GM18867 (cell line): ENCODE results near the gene TUT7.
"Not testable (repeated sequence)": the region's sequence is repeated elsewhere in the genome, so short reads cannot be mapped to it uniquely, and the experiment has no call there.

Experiments
- ATAC-seq: cut with Tn5 transposase; IDR thresholded peaks from one replicate; pipeline ENCODE4 v1.9.1; 2021; ENCODE audit warnings: mild to moderate bottlenecking, moderate library complexity; ENCODE audit not compliant: unreplicated experiment

TUT7 gene, protein sequence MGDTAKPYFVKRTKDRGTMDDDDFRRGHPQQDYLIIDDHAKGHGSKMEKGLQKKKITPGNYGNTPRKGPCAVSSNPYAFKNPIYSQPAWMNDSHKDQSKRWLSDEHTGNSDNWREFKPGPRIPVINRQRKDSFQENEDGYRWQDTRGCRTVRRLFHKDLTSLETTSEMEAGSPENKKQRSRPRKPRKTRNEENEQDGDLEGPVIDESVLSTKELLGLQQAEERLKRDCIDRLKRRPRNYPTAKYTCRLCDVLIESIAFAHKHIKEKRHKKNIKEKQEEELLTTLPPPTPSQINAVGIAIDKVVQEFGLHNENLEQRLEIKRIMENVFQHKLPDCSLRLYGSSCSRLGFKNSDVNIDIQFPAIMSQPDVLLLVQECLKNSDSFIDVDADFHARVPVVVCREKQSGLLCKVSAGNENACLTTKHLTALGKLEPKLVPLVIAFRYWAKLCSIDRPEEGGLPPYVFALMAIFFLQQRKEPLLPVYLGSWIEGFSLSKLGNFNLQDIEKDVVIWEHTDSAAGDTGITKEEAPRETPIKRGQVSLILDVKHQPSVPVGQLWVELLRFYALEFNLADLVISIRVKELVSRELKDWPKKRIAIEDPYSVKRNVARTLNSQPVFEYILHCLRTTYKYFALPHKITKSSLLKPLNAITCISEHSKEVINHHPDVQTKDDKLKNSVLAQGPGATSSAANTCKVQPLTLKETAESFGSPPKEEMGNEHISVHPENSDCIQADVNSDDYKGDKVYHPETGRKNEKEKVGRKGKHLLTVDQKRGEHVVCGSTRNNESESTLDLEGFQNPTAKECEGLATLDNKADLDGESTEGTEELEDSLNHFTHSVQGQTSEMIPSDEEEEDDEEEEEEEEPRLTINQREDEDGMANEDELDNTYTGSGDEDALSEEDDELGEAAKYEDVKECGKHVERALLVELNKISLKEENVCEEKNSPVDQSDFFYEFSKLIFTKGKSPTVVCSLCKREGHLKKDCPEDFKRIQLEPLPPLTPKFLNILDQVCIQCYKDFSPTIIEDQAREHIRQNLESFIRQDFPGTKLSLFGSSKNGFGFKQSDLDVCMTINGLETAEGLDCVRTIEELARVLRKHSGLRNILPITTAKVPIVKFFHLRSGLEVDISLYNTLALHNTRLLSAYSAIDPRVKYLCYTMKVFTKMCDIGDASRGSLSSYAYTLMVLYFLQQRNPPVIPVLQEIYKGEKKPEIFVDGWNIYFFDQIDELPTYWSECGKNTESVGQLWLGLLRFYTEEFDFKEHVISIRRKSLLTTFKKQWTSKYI (N-terminal part only)

GRCh38 chr9:86354011-86354817, at the start of gene TUT7:
Gene TUT7 (minus strand): TSS chr9:86354410. CDS start chr9:86353199, 1,211 bp downstream.
- peak; percentile 83 for ATAC-seq

DNA sequence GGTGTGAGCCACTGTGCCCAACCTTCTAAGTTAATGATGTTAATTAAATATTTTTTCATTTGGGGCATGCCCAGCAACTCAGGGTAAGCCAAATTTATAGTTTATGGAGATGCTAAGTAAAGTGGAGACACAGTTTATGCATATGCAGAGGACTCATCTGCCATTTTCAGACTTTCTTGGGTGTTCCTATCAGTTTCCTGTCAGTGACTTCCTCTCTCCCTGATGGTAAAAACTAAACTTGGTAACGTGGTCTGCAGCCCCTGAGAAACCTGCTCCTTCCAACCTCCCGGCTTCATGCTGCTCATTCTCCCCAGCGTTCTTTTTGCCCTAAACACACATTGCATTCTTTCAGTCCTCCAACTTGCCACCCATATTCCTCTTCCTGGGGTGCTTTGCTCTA, 48.4 kb upstream of the TUT7 start:
- ATAC-seq: no peak

GRCh38 chr9:86396412-86396811, 42.2 kb upstream of the TUT7 start:
- ATAC-seq: no peak

GRCh38 chr9:86390184-86390583, 36.0 kb upstream of the TUT7 start:
- not testable (repeated sequence) for ATAC-seq

- ATAC-seq: no peak
Measured at GRCh38 chr9:86389628-86390027, 35.4 kb upstream of the TUT7 start.

DNA sequence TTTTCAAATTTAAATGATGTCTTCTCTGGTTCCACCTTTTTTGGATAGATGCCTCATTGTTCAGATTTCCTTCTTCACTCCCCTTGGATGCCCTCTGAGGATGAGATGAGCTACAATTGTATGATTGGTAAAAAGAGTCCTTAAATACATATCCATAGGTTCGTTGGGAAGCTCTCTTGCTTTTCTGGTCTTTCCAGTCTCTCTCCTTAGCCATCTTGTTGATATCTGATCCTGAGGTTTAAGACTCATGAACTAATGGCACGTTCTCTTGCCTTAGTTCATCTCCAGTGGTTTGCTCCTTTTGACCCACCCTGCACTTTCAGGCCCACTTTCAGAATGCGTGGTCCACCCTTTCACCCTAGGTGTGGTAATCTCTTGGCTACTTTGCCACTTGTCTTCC, 33.2 kb upstream of the TUT7 start:
- ATAC-seq: no peak

- not testable (repeated sequence) for ATAC-seq
Measured at GRCh38 chr9:86383000-86383399, 28.8 kb upstream of the TUT7 start.

DNA sequence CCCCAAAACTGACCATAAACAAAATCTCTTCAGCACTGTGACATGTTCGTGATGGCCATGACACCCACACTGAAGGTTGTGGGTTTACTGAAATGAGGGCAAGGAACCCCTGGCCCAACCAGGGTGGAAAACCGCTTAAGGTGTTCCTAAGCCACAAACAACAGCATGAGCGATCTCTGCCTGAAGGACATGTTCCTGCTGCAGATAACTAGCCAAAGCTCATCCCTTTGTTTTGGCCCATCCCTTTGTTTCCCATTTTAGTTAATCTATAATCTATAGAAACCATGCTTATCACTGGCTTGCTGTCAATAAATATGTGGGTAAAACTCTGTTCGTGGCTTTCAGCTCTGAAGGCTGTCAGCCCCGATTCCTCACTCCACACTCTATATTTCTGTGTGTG, 21.8 kb upstream of the TUT7 start:
- no peak for ATAC-seq

GRCh38 chr9:86369810-86370209, 15.6 kb upstream of the TUT7 start:
- no peak for ATAC-seq

DNA sequence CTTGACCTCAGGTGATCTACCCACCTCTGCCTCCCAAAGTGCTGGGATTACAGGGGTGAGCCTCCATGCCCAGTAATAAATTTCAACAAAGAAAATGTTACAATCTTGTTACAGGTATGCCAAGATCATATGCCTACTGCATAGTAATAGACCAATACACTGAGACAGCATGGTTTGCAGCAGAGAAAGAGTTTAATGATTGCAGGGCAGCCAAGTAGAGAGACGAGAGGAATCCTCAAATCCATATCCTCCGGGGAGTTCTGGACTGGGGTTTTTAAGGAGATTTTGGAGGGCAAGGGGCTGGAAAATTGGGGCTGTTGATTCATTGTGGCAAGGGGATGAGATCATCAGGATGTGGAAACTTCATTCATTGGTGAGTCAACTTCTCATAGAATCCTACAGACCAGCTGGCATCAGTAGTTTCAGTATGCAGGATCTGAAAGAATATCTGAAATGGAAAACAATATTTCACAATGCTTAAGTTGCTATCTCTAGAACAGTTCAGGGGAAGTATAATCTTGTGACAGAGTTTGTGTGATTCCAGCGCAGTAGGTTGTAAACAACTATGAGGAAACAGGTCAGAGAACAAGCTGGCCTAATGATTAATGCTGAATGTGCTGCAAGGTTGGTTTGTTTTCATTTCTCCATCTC, 14.8 kb upstream of the TUT7 start:
- no peak for ATAC-seq

DNA sequence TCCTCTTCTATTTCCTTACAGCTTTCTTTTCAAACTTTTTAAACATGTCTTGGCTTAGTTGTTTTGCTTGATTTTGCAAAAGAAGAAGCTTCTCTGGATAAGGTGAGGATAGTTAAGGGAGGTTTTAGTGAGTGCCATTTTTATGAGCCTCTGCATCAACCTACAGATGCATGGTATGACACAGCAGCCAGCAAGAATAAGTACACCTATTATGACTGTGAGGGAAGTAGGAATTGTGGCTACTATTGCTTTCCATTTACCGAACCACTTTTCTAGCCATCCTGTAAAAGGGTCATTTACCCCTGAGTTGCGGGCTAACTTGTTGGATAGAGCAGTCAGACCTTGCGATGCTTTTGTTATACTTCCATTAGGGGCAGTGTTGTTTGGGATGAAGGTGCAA, 7.0 kb upstream of the TUT7 start:
- ATAC-seq: no peak

DNA sequence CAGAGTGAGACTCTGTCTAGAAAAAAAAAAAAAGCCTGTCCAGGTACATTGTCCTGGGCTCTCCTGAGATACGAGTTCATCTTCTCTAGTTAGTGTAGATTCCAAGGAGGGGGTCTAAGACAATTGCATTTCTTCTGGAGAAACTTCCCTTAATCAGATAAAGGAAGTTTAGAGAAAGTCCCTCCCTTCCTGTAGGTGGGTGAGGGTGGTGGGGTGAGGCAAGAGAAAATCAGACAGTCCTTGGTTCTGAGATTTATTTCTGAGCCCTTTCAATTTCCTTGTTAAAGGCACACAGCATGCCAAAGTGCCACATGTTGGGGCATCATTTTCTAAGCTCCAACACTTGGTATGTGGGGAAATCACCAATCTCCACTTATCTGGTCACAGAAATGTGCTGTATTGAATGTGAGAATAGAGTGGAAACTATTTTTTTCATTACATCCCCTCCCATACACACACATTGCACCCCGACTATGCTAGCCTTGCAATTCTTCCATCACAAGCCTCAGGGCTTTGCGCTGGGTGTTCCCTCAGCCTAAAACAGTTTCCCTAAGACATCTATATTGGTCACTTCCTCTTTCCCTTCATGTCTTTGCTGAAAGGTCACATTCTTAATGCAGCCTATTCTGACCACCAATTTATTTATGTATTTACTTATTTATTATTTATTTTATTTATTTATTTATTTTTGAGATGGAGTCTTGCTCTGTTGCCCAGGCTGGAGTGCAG, 5.1 kb upstream of the TUT7 start:
- no peak for ATAC-seq

GRCh38 chr9:86356871-86357866, 3.0 kb upstream of the TUT7 start:
- ATAC-seq: no peak

GRCh38 chr9:86355814-86356213, 1.6 kb upstream of the TUT7 start:
- ATAC-seq: no peak

DNA sequence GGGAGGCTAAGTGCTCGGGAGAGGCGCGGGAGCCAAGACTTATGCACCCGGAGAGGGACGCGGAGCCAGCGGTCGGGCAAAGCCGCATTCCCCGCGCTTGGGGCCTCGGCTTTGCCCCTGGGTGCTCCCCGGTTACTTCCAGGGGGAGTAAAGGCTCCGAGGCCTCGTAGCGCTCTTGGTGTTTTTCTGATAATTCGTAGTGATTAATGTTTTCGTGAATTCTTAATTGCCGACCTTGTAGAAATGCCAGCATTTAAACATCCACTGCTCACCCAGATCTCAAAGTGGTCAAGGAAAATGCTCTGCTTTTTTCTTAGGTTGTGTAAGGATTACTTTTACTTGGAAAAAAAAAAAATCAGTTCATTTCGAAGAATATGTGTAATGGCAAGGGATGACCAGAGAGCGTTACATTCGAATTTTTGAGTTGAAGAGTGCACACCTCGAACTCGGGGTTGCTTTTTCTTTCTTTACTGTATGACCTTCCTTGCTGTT, 654 bp upstream of the TUT7 start:
- ATAC-seq: no peak

DNA sequence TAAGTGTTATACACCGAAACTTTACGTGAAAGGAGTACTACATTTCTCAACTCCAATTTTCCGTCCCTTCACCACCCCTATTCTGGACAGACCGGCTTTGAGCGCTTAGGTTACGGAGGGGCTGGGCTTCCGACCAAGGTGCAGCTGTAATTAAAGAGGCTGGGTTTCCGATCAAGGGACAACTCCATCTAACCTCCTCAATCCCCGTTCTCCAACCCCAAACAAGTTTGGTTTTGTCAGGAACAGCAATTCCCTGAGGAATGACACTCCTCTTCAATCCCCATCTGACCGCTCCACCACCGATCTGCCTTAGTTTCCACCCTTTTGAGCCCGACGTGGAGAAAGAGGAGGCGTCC, 577 bp downstream of the TUT7 start:
- no peak for ATAC-seq

- ATAC-seq: no peak
Measured at GRCh38 chr9:86352440-86353077, 1.7 kb downstream of the TUT7 start.
